Kidney (tissue), 14 donors: Measurements from ENCODE around the gene POC1A. TPM values are rescaled to one million over a fixed set of nuclear protein-coding genes. Genes with fewer than 3 reads are reported as not detected.

Source experiments
- DNase-seq, 5 donors: peaks; one replicate each; pipeline ENCODE4 v3.0.0-alpha.2; 2013 to 2020
- FAIRE-seq: peaks from 2 replicates; lab custom pipeline; 2012; peaks lifted over from hg19 to GRCh38; lab: Jason Lieb, UNC
- H3K27ac ChIP-seq, 2 donors: one replicate each; pipeline ENCODE4 v1.7.0; 2013; ENCODE audit warnings: low read depth in 2 of 2, low read length in 2 of 2, inconsistent platforms in 1 of 2
- H3K27me3 ChIP-seq: one replicate; pipeline ENCODE4 v1.7.1; 2013; ENCODE audit warnings: low read length, inconsistent platforms; ENCODE audit not compliant: control insufficient read depth, insufficient read depth
- H3K36me3 ChIP-seq, 3 donors: one replicate each; pipeline versions ENCODE4 v1.7.0 to v1.7.1; 2013; ENCODE audit warnings: low read length in 3 of 3, control low read depth in 1 of 3, inconsistent platforms in 1 of 3; ENCODE audit not compliant: insufficient read depth in 3 of 3, control insufficient read depth in 2 of 3
- H3K4me1 ChIP-seq, 3 donors: one replicate each; pipeline versions ENCODE4 v1.7.0 to v1.7.1; 2013; ENCODE audit warnings: low read length in 3 of 3, inconsistent platforms in 1 of 3, low read depth in 1 of 3; ENCODE audit not compliant: control insufficient read depth in 2 of 3, insufficient read depth in 2 of 3
- H3K4me3 ChIP-seq, 3 donors: one replicate each; pipeline versions ENCODE4 v1.7.0 to v1.8.1; 2013; ENCODE audit warnings: low read length in 3 of 3, control low read depth in 1 of 3, inconsistent platforms in 1 of 3
- H3K9ac ChIP-seq, 3 donors: one replicate each; pipeline versions ENCODE4 v1.7.0 to v1.7.1; 2013; ENCODE audit warnings: low read length in 3 of 3, control low read depth in 1 of 3, inconsistent platforms in 1 of 3
- H3K9me3 ChIP-seq, 3 donors: one replicate each; pipeline versions ENCODE4 v1.7.0 to v1.7.1; 2013; ENCODE audit warnings: low read length in 3 of 3, control low read depth in 1 of 3, inconsistent platforms in 1 of 3; ENCODE audit not compliant: control insufficient read depth in 2 of 3, insufficient read depth in 1 of 3
- intact Hi-C: fragments of 100-400 bp; cut with DNase I; formaldehyde crosslinking; loops from one replicate; pipeline ENCODE4 v1.11.1; 2022
- polyA plus RNA-seq: library from polyadenylated mRNA; stranded (reverse); fragments of 350-450 nt; fragmentation: Illumina TruSeq; extraction: RNeasy Lipid Tissue Mini Kit (QIAGEN cat#74804); gene quantifications from one replicate; pipeline ENCODE4 v1.2.3, GENCODE V29; 2014; ENCODE audit warnings: low read depth, low replicate concordance; ENCODE audit not compliant: insufficient read depth
- total RNA-seq: library from RNA; stranded (reverse); fragmentation: NEBNext Ultra II Directional; extraction: Animal tissue kit (Norgen Biotek cat#: 25700); gene quantifications from one replicate; pipeline ENCODE4 v1.2.1, GENCODE V29; 2021
- TF ChIP-seq, protein P1 (sequence below): IDR thresholded peaks from 3 replicates; pipeline ENCODE4 v1.5.1; 2012; ENCODE audit warnings: mild to moderate bottlenecking, moderate library complexity, borderline replicate concordance; ENCODE audit not compliant: insufficient read depth; ENCODE audit errors: extremely low read depth
- donor health status: control.
- donor health status: control.
- donor health status: control.
- donor health status: control.
- donor health status: control.
- donor health status: DM: yes; HTN: yes; CAD: no.
- donor health status: Normal renal cell carcinoma (clear cell type).

POC1A gene
- total and polyA plus RNA-seq, 2 donors from 2014 or later = 2.2 to 2.5 TPM

DNA sequence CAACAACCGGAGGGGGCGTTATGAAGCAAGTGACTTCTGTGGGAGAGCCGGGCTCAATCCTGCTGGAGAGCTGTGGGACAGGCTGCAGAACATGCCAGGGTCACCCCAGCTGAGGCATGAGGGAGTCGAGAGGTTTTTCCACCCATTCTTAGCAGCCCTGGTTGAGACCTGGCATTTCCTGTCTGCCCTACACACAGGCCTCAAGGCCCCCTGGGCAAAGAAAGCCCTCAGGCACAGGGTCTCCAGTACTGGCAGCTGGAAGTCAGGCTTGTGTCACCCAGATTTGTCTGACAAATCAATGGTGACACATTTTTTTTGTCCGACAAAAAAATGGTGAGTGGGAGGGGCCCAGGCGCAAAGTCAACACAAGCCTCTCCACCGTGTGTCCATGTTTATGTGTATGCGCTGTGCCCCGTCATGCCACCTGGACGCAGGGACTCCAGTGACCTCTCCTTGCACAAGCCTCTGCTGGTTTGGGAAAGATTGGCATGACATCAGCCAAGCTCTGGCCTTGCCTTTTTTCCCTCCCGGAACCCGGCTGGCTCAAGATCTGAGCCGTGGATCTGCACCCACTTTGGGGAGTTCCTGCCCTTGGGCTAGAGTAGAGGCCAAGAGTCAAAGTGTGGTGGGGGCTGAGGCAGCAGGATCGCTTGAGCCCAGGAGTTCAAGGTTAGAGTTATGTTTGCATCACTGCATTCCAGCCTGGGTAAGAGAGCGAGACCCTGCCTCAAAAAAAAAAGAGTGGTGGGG is 22.9 kb upstream of the POC1A start:
- peak in 2 of 5 donors; percentile 9 to 24 for DNase-seq
- H3K4me3 ChIP-seq = no peak overlapping the region
- no peak overlapping the region for H3K9ac ChIP-seq
- H3K27me3 ChIP-seq = no peaks in the 10 kb centered on the region
- TF ChIP-seq, protein P1, sequence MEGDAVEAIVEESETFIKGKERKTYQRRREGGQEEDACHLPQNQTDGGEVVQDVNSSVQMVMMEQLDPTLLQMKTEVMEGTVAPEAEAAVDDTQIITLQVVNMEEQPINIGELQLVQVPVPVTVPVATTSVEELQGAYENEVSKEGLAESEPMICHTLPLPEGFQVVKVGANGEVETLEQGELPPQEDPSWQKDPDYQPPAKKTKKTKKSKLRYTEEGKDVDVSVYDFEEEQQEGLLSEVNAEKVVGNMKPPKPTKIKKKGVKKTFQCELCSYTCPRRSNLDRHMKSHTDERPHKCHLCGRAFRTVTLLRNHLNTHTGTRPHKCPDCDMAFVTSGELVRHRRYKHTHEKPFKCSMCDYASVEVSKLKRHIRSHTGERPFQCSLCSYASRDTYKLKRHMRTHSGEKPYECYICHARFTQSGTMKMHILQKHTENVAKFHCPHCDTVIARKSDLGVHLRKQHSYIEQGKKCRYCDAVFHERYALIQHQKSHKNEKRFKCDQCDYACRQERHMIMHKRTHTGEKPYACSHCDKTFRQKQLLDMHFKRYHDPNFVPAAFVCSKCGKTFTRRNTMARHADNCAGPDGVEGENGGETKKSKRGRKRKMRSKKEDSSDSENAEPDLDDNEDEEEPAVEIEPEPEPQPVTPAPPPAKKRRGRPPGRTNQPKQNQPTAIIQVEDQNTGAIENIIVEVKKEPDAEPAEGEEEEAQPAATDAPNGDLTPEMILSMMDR = no peak
- no peaks in the 10 kb centered on the region for H3K9me3 ChIP-seq
- intact Hi-C loops = no loop called here
- H3K27ac ChIP-seq = no peak overlapping the region
- FAIRE-seq = no peak
- no peaks in the 10 kb centered on the region for H3K36me3 ChIP-seq
- H3K4me1 ChIP-seq = peaks cover 0 to 4% (median 0%) of the 10 kb centered on the region in 3 donors

DNA sequence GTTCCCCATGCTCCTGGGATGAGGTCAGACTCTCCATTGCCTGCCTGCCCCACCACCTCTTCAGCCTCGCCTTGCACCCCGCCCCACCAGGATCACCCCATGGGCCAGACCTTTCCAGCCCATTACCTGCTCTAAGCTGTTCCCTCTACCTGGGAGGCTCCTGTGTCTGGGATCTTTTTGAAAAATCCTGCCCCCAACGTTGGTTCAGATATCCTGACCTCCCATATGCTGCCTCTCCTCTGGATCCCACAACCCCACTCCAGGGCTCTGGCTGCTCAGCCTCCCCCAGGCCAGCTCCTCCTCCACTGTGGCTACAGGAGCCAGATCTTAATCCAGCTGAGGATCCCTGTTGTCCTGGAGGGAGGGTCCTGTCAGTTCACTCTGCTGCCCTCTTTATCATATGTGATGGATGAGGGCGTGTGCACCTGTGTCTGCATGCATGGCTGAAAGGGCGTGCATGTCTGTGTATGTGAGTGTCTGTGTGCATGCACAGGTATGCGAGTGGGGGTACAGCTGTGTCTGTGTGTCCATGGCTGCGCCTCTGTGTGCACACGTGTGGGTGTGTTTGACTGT is 22.0 kb upstream of the POC1A start:
- Histone ChIP-seq H3K9ac (no peak overlapping the region), H3K36me3 (no peaks in the 10 kb centered on the region), H3K4me1 (peaks cover 0 to 4% (median 0%) of the 10 kb centered on the region in 3 donors), H3K27ac (no peak overlapping the region), H3K9me3 (no peaks in the 10 kb centered on the region), H3K27me3 (no peaks in the 10 kb centered on the region), H3K4me3 (no peak overlapping the region)
- DNase-seq (peak in 1 of 5 donors; percentile 10), FAIRE-seq (no peak)
- intact Hi-C loops = no loop called here
- TF ChIP-seq, protein P1 = no peak

DNA sequence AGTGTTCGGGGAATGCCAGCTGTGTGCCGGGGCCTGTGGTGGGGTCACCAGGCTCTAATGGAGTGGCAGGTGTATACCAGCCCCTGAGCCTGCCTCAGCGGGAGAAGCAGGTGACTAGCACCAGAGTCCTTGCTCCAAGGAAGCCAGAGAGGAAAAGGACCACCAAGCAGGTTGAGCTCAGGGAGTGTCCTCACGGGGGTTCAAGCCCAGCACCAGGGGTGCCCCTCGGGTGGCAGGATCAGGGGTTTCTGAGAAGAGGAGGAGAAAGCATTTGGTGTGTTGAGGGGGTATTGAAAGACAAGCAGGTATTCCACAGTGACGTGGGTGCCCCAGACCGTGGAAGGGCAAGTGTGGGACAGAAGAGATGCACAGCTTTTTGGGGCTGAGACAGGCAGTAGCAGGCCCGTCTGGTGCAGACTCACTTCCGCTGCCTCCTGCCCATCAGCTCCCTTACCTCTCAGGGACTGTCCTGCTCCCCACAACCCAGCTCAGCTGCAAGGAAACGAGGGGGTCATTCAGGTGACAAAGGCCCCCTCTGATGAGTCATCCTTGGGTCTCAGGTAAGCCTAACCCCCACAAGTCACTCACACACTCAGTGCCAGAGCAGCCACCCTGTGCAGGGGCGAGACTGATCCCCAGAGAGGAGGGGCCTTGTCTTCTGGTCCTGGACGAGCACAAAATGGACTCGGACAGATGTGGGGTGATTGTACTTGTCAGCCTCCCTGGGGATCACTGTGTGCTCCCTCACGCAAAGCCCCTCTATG is 21.4 kb upstream of the POC1A start:
- Histone ChIP-seq H3K27me3 (no peaks in the 10 kb centered on the region), H3K36me3 (no peaks in the 10 kb centered on the region), H3K4me3 (no peak overlapping the region), H3K27ac (no peak overlapping the region), H3K9ac (no peak overlapping the region), H3K4me1 (peaks cover 0 to 4% (median 0%) of the 10 kb centered on the region in 3 donors), H3K9me3 (no peaks in the 10 kb centered on the region)
- intact Hi-C loops = no loop called here
- DNase-seq (no peak), FAIRE-seq (no peak)
- TF ChIP-seq, protein P1 = no peak
